IMR-90 (cell line): ENCODE results near the gene FGF3. TPM values are rescaled to one million over a fixed set of nuclear protein-coding genes. Genes with fewer than 3 reads are reported as not detected.

ENCODE experiments used
- ATAC-seq: fragments of 200-7000 bp; cut with Tn5 transposase; 2 replicates; pipeline ENCODE4 v1.9.1; 2020; ENCODE audit warnings: low read depth, mild to moderate bottlenecking, moderate library complexity
- BruUV-seq: library from RNA; stranded (reverse); fragments of 400-500 nt; replicated peaks from 2 replicates; lab custom pipeline; 2021; lab: Mats Ljungman, UMichigan
- CTCF ChIA-PET: fragments of 300-600 bp; formaldehyde crosslinking; extraction: SDS; loops from one replicate; lab custom pipeline; 2021; ENCODE audit warnings: antibody characterized with exemption; lab: Yijun Ruan, JAX
- POLR2A ChIA-PET: fragments of 300-600 bp; sonication (Branson Sonifier 250); formaldehyde crosslinking; loops from one replicate; lab custom pipeline; 2022; ENCODE audit warnings: antibody characterized with exemption; ENCODE audit not compliant: unreplicated experiment; lab: Charles Lee
- DNase-seq: peaks from one replicate; pipeline ENCODE4 v3.0.0; 2013
- H2AFZ ChIP-seq: replicated peaks from 2 replicates; pipeline ENCODE3; 2013; ENCODE audit warnings: low read length, mild to moderate bottlenecking; ENCODE audit not compliant: poor library complexity
- H2AK5ac ChIP-seq: 2 replicates; pipeline ENCODE4 v1.6.1; 2013; ENCODE audit warnings: low read depth, low read length, inconsistent platforms
- H2AK9ac ChIP-seq: replicated peaks from 2 replicates; pipeline ENCODE3; 2013; ENCODE audit warnings: mild to moderate bottlenecking, low read depth, low read length, moderate library complexity; ENCODE audit not compliant: poor library complexity
- H2BK120ac ChIP-seq: 2 replicates; pipeline ENCODE4 v1.6.1; 2013; ENCODE audit warnings: low read depth, low read length, inconsistent platforms
- H2BK15ac ChIP-seq: 3 replicates; pipeline ENCODE4 v1.6.1; 2013; ENCODE audit warnings: low read depth, low read length, inconsistent platforms
- H2BK20ac ChIP-seq: 2 replicates; pipeline ENCODE4 v1.6.1; 2013; ENCODE audit warnings: low read depth, mild to moderate bottlenecking, inconsistent platforms, low read length, moderate library complexity
- H2BK5ac ChIP-seq: 2 replicates; pipeline ENCODE4 v1.6.1; 2013; ENCODE audit warnings: mild to moderate bottlenecking, low read depth, low read length, inconsistent platforms; ENCODE audit not compliant: poor library complexity, severe bottlenecking
- H3K14ac ChIP-seq: replicated peaks from 2 replicates; pipeline ENCODE4 v1.6.1; 2013; ENCODE audit warnings: low read depth, low read length, inconsistent platforms
- H3K18ac ChIP-seq: 2 replicates; pipeline ENCODE4 v1.6.1; 2013; ENCODE audit warnings: low read depth, low read length, control low read depth
- H3K23ac ChIP-seq: 2 replicates; pipeline ENCODE4 v1.6.1; 2013; ENCODE audit warnings: low read depth, low read length, inconsistent platforms
- H3K27ac ChIP-seq: 2 replicates; pipeline ENCODE4 v1.5.1; 2013; ENCODE audit warnings: mild to moderate bottlenecking, control low read depth, low read length; ENCODE audit not compliant: insufficient read depth
- H3K27me3 ChIP-seq: 2 replicates; pipeline ENCODE4 v1.6.1; 2013; ENCODE audit warnings: low read length; ENCODE audit not compliant: control insufficient read depth, insufficient read depth
- H3K36me3 ChIP-seq: 2 replicates; pipeline ENCODE4 v1.6.1; 2013; ENCODE audit warnings: low read length, mixed read lengths; ENCODE audit not compliant: control insufficient read depth, insufficient read depth
- H3K4ac ChIP-seq: 2 replicates; pipeline ENCODE4 v1.6.1; 2013; ENCODE audit warnings: low read depth, low read length, inconsistent platforms
- H3K4me1 ChIP-seq: 2 replicates; pipeline ENCODE4 v1.6.1; 2013; ENCODE audit warnings: low read length, mixed read lengths; ENCODE audit not compliant: control insufficient read depth, insufficient read depth
- H3K4me2 ChIP-seq: 2 replicates; pipeline ENCODE4 v1.6.1; 2013; ENCODE audit warnings: low read depth, mild to moderate bottlenecking, control low read depth, low read length, moderate library complexity
- H3K4me3 ChIP-seq: 2 replicates; pipeline ENCODE4 v1.5.1; 2013; ENCODE audit warnings: low read depth, mild to moderate bottlenecking, control low read depth, low read length, moderate library complexity; ENCODE audit not compliant: insufficient read depth
- H3K56ac ChIP-seq: 2 replicates; pipeline ENCODE4 v1.6.1; 2013; ENCODE audit warnings: low read length, inconsistent platforms; ENCODE audit not compliant: insufficient read depth; ENCODE audit errors: extremely low read depth
- H3K79me1 ChIP-seq, 2 experiments: 2 replicates each; pipeline ENCODE4 v1.6.1; 2013; ENCODE audit warnings: low read length in 2 of 2, inconsistent platforms in 1 of 2, low read depth in 1 of 2
- H3K9ac ChIP-seq: 2 replicates; pipeline ENCODE4 v1.6.1; 2013; ENCODE audit warnings: low read depth, low read length, control low read depth
- H3K9me1 ChIP-seq: 2 replicates; pipeline ENCODE4 v1.6.1; 2013; ENCODE audit warnings: low read length, inconsistent platforms; ENCODE audit not compliant: insufficient read depth
- H3K9me3 ChIP-seq: 2 replicates; pipeline ENCODE4 v1.6.1; 2013; ENCODE audit warnings: low read length; ENCODE audit not compliant: control insufficient read depth, insufficient read depth
- H4K20me1 ChIP-seq: 2 replicates; pipeline ENCODE4 v1.6.1; 2013; ENCODE audit warnings: low read length, inconsistent platforms; ENCODE audit not compliant: insufficient read depth
- H4K5ac ChIP-seq: 2 replicates; pipeline ENCODE4 v1.6.1; 2013; ENCODE audit warnings: mild to moderate bottlenecking, low read depth, low read length, control low read depth
- H4K8ac ChIP-seq, 2 experiments: 2 replicates each; pipeline ENCODE4 v1.6.1; 2013; ENCODE audit warnings: low read depth in 2 of 2, low read length in 2 of 2, control low read depth in 1 of 2, inconsistent platforms in 1 of 2
- H4K91ac ChIP-seq: 2 replicates; pipeline ENCODE4 v1.6.1; 2013; ENCODE audit warnings: low read depth, low read length, inconsistent platforms; ENCODE audit not compliant: insufficient read depth
- BHLHE40 ChIP-seq: fragments of 150-350 bp; IDR thresholded peaks from 2 replicates; pipeline ENCODE4 v1.6.1; 2016; ENCODE audit warnings: mild to moderate bottlenecking, low read depth, low read length
- CEBPB ChIP-seq: IDR thresholded peaks from 2 replicates; pipeline ENCODE4 v1.6.1; 2012; ENCODE audit warnings: low read depth, low read length, improper control_type of control experiment
- CHD1 ChIP-seq: IDR thresholded peaks from 2 replicates; pipeline ENCODE4 v1.6.1; 2012; ENCODE audit warnings: low read depth, low read length, improper control_type of control experiment
- FOS ChIP-seq: fragments of 150-350 bp; IDR thresholded peaks from 2 replicates; pipeline ENCODE4 v1.6.1; 2016; ENCODE audit warnings: low read depth, low read length
- MAFK ChIP-seq: IDR thresholded peaks from 2 replicates; pipeline ENCODE4 v1.6.1; 2012; ENCODE audit warnings: low read depth, low read length, improper control_type of control experiment
- MXI1 ChIP-seq: IDR thresholded peaks from 2 replicates; pipeline ENCODE4 v1.6.1; 2012; ENCODE audit warnings: low read depth, mild to moderate bottlenecking, low read length, moderate library complexity, borderline replicate concordance
- RAD21 ChIP-seq: IDR thresholded peaks from 2 replicates; pipeline ENCODE4 v1.6.1; 2012; ENCODE audit warnings: low read length, improper control_type of control experiment
- RCOR1 ChIP-seq: IDR thresholded peaks from 2 replicates; pipeline ENCODE4 v1.6.1; 2012; ENCODE audit warnings: mild to moderate bottlenecking, low read length, improper control_type of control experiment; ENCODE audit not compliant: insufficient replicate concordance
- SMC3 ChIP-seq: fragments of 150-350 bp; IDR thresholded peaks from 2 replicates; pipeline ENCODE4 v1.6.1; 2016; ENCODE audit warnings: low read depth, mild to moderate bottlenecking, antibody characterized with exemption, low read length, moderate library complexity
- USF2 ChIP-seq: fragments of 150-350 bp; IDR thresholded peaks from 2 replicates; pipeline ENCODE4 v1.6.1; 2017; ENCODE audit warnings: mild to moderate bottlenecking, antibody characterized with exemption, low read length, low read depth
- WGBS, 2 experiments: methylation state at CpG; one replicate each; pipeline versions ENCODE4 v1.1.5 to v1.1.7; 2013; ENCODE audit warnings: missing lambda C conversion rate in 2 of 2; ENCODE audit not compliant: insufficient read length in 1 of 2; ENCODE audit errors: extremely low coverage in 2 of 2; 5-methylcytosine and 5-hydroxymethylcytosine counted together
- dilution Hi-C: fragments of 300-500 bp; cut with HindIII; formaldehyde crosslinking; loops from one replicate; pipeline ENCODE4 v1.14.3; 2018; ENCODE audit warnings: low sequenced_read_pairs; ENCODE audit not compliant: unreplicated experiment
- in situ Hi-C: fragments of 300-500 bp; cut with MboI; formaldehyde crosslinking; loops from 3 replicates; pipeline ENCODE4 v1.14.3; 2019; ENCODE audit warnings: low sequenced_read_pairs, inconsistent platforms, mixed read lengths
- intact Hi-C: fragments of 100-400 bp; cut with micrococcal nuclease; formaldehyde crosslinking; loops from 2 replicates; pipeline ENCODE4 v1.10.0; 2022
- polyA plus RNA-seq, 3 experiments: library from polyadenylated mRNA; depleted of rRNA; stranded (reverse); fragments of >200 nt; gene quantifications; 2 replicates each; pipeline ENCODE4 v1.2.3, GENCODE V29; 2012; ENCODE audit warnings: low replicate concordance in 1 of 3
- total RNA-seq: library from RNA; depleted of rRNA; stranded (reverse); fragments of >200 nt; gene quantifications from 2 replicates; pipeline ENCODE4 v1.2.3, GENCODE V29; 2012
- TF ChIP-seq, protein P1 (sequence below): fragments of 150-350 bp; IDR thresholded peaks from 2 replicates; pipeline ENCODE4 v1.6.1; 2016; ENCODE audit warnings: low read depth, mild to moderate bottlenecking, low read length, moderate library complexity, borderline replicate concordance

Gene FGF3
- total and polyA plus RNA-seq, 2 of the 4 experiments (the other 2 are of a cell fraction): not detected

GRCh38 chr11:69864686-69865661, 45.8 kb upstream of the FGF3 start (continued):
- TF ChIP-seq, protein P1, sequence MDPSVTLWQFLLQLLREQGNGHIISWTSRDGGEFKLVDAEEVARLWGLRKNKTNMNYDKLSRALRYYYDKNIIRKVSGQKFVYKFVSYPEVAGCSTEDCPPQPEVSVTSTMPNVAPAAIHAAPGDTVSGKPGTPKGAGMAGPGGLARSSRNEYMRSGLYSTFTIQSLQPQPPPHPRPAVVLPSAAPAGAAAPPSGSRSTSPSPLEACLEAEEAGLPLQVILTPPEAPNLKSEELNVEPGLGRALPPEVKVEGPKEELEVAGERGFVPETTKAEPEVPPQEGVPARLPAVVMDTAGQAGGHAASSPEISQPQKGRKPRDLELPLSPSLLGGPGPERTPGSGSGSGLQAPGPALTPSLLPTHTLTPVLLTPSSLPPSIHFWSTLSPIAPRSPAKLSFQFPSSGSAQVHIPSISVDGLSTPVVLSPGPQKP: no peak

DNA sequence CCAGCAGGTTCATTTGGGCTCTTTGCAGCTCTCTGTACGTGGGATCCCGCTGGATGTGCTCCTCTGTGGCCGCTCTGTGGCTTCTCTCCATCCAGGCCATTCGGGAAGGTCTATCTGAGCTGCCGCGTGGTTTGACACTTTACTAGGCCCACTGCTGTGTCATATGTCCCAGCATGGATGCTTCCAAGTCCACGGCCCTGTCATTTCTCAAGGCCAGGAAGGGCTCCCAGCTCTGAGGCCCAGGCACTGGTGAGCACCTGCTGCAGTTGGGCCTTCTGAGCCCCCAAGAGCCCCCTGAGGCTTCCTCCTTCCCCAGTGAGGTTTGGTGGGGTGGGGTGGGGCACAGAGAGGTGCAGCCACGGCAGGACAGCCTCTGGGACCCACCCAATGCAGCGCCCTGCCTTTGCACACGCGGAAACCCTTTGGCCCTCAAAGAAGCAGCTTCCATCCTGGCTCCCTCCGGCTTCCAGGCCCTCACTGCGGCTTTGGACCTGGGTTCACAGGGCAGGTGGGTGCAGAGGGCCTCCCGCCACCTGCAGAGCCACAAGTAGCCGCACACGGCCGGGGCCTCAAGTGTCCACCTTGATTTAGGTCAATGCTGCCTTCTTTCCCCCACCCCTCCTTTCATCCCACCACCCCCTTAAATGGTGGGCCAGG, 44.5 kb upstream of the FGF3 start:
- DNase-seq (no peak), ATAC-seq (no peak)
- Histone ChIP-seq H4K20me1 (no peaks in the 10 kb centered on the region), H2BK120ac (no peak overlapping the region), H2AK5ac (no peak overlapping the region), H3K4ac (no peak overlapping the region), H3K27me3 (peaks cover 66% of the 10 kb centered on the region), H3K23ac (no peak overlapping the region), H3K9me1 (no peaks in the 10 kb centered on the region), H2AK9ac (no peak overlapping the region), H3K14ac (no peak overlapping the region), H3K4me2 (no peak overlapping the region), H3K4me3 (no peak overlapping the region), H3K18ac (no peak overlapping the region), H4K5ac (no peak overlapping the region), H3K27ac (no peak overlapping the region), H2BK20ac (no peak overlapping the region), H2BK5ac (no peak overlapping the region), H3K9me3 (peaks cover 3% of the 10 kb centered on the region; the same call in 1 of the 2 replicates), H4K91ac (no peak overlapping the region), H4K8ac (no peak overlapping the region), H3K79me1 (no peaks in the 10 kb centered on the region), H3K56ac (no peak overlapping the region), H3K9ac (no peak overlapping the region), H3K36me3 (no peaks in the 10 kb centered on the region), H3K4me1 (peaks cover 2% of the 10 kb centered on the region; the same call in 1 of the 2 replicates), H2BK15ac (no peak overlapping the region), H2AFZ (no peak overlapping the region)
- intact Hi-C loops: no loop called here
- dilution Hi-C loops: no loop called here
- in situ Hi-C loops: no loop called here
- no TSS peak for BruUV-seq
- 79% methylated on average over 8 of the region's 17 CpGs; no CpG with 5 or more reads in 1 of the 2 experiments for WGBS, 2 experiments
- CTCF ChIA-PET: no interaction called here
- POLR2A ChIA-PET: no interaction called here
- TF ChIP-seq SMC3: no peak
- TF ChIP-seq RAD21: no peak
- TF ChIP-seq, protein P1: no peak
- TF ChIP-seq FOS: no peak
- TF ChIP-seq BHLHE40: no peak
- no peak for TF ChIP-seq CHD1
- no peak for TF ChIP-seq MAFK
- TF ChIP-seq CEBPB: no peak
- no peak for TF ChIP-seq USF2
- no peak for TF ChIP-seq RCOR1
- no peak for TF ChIP-seq MXI1
